ENCODE results near the gene GABARAPL1. TPM values are rescaled to one million over a fixed set of nuclear protein-coding genes. Genes with fewer than 3 reads are reported as not detected.
A peak's percentile ranks its signal among the peaks of the same experiment; 100 is the strongest.

GABARAPL1 gene
- total and polyA plus RNA-seq, 7 donors = 36.1 to 268 (median 198) TPM

DNA sequence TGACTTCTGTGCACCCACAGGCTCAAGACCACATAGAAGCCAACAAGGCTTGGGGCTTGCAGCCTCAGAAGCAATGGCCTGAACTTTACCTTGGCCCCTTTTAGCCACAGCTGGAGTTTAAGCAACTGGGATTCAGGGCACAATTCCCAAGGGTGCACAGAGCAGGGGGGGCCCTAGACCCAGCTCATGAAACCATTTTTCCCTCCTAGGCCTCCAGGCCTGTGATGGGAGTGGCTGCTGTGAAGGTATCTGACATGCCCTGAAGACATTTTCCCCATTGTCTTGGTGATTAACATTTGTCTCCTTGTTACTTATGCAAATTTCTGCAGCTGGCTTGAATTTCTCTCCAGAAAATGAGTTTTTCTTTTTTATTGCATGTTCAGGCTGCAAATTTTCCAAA is 21.9 kb downstream of the GABARAPL1 start:
- DNase-seq (no peak), ATAC-seq (no peak)
- no peak overlapping the region for H3K4me3 ChIP-seq
- H3K9me3 ChIP-seq = no peaks in the 10 kb centered on the region
- no peaks in the 10 kb centered on the region for H3K27me3 ChIP-seq (ENCODE audit: insufficient read depth in 3 of 3, low read length in 2 of 3)
- H3K27ac ChIP-seq = no peak overlapping the region
- intact Hi-C loops (cut with DNase I) = loop anchor here in 1 of 2 donors (2.0 to 10.0 kb wide), 2 partner anchors 328 to 440 kb away; partner anchors contain the start of gene STYK1
- H3K36me3 ChIP-seq (ENCODE audit: insufficient read depth in 1 of 2, low read depth in 1 of 2) = no peaks in the 10 kb centered on the region
- H3K4me1 ChIP-seq = no peaks in the 10 kb centered on the region
- TF ChIP-seq, protein P1, sequence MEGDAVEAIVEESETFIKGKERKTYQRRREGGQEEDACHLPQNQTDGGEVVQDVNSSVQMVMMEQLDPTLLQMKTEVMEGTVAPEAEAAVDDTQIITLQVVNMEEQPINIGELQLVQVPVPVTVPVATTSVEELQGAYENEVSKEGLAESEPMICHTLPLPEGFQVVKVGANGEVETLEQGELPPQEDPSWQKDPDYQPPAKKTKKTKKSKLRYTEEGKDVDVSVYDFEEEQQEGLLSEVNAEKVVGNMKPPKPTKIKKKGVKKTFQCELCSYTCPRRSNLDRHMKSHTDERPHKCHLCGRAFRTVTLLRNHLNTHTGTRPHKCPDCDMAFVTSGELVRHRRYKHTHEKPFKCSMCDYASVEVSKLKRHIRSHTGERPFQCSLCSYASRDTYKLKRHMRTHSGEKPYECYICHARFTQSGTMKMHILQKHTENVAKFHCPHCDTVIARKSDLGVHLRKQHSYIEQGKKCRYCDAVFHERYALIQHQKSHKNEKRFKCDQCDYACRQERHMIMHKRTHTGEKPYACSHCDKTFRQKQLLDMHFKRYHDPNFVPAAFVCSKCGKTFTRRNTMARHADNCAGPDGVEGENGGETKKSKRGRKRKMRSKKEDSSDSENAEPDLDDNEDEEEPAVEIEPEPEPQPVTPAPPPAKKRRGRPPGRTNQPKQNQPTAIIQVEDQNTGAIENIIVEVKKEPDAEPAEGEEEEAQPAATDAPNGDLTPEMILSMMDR (IDR thresholded peaks at IDR 0.05) = no peak

DNA sequence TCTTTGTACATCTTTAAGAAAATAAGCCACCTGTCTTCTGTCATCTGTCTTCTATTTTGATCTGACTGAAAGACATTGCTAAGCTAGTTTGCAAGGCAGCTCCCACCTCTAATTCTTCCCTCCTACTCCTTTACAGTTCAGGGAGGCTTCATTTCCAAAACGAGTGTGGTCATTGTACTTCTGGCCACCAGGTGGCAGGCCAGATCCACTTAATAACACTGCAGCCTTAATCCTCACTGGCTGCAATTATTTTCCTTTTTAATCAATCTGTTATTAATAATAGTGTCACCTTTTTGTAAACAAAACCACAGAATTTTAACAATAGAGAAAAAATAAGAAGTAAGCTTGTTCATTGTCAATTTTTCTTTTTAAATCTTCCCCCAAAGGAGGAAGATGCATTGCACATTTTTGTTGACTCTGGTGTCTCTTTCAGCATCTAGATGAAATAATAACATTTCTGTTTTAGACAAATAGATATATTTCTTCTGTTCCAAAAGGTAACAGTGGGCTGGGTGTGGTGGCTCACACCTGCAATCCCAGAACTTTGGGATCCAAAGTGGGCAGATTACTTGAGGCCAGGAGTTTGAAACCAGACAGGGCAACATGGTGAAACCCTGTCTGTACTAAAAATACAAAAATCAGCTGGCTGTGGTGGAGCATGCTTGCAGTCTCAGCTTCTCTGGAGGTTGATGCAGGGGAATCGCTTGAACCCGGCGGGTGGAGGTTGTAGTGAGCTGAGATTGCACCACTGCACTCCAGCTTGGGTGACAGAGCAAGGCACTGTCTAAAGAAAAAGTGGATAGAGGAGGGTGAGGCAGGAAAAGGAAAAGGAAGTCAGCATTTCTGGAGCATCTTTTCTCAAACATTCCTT is 23.3 kb downstream of the GABARAPL1 start:
- ATAC-seq = peak; percentile 76 to 89 (median 79)
- Histone ChIP-seq H3K4me1 (no peaks in the 10 kb centered on the region), H3K36me3 (ENCODE audit: insufficient read depth in 1 of 2, low read depth in 1 of 2) (no peaks in the 10 kb centered on the region), H3K27me3 (ENCODE audit: insufficient read depth in 3 of 3, low read length in 2 of 3) (no peaks in the 10 kb centered on the region), H3K9me3 (no peaks in the 10 kb centered on the region), H3K4me3 (no peak overlapping the region), H3K27ac (no peak overlapping the region)
- WGBS, 3 donors = 50 to 52% (median 51%) methylated on average over 4 of the region's 4 CpGs
- DNase-seq = no peak
- intact Hi-C loops (cut with DNase I) = loop anchor here in 1 of 2 donors (2.0 to 10.0 kb wide), 2 partner anchors 327 to 439 kb away; partner anchors contain the start of gene STYK1
- TF ChIP-seq, protein P1 (IDR thresholded peaks at IDR 0.05) = peak; percentile 92

DNA sequence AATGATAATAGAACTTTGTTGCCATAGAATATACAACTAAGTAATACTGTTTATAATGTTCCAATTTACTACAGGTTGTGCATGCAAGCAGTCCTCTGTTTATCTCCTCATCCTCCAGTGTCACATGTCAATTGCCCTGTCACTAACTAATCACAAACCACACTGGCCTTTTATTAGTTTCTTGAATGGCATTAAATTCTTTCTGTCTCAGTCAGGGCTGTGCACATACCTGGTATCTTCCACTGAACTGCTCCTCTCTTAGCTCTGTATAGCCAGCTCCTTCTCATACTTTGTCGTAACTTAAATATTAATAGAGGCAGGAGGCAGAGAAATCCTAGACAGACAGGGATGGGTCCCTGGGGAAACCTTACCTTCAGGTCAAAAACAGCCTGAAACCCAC is 24.0 kb downstream of the GABARAPL1 start:
- Histone ChIP-seq H3K27me3 (ENCODE audit: insufficient read depth in 3 of 3, low read length in 2 of 3) (no peaks in the 10 kb centered on the region), H3K4me3 (no peak overlapping the region), H3K9me3 (no peaks in the 10 kb centered on the region), H3K36me3 (ENCODE audit: insufficient read depth in 1 of 2, low read depth in 1 of 2) (no peaks in the 10 kb centered on the region), H3K27ac (no peak overlapping the region), H3K4me1 (no peaks in the 10 kb centered on the region)
- intact Hi-C loops (cut with DNase I) = loop anchor here in 1 of 2 donors (10.0 kb wide), 1 partner anchor 438 kb away; the partner anchor contains the start of gene STYK1
- ATAC-seq = no peak
- DNase-seq = no peak
- WGBS, 3 donors = 96 to 100% (median 98%) methylated on average over 1 of the region's 1 CpG
- TF ChIP-seq, protein P1 (IDR thresholded peaks at IDR 0.05) = no peak

DNA sequence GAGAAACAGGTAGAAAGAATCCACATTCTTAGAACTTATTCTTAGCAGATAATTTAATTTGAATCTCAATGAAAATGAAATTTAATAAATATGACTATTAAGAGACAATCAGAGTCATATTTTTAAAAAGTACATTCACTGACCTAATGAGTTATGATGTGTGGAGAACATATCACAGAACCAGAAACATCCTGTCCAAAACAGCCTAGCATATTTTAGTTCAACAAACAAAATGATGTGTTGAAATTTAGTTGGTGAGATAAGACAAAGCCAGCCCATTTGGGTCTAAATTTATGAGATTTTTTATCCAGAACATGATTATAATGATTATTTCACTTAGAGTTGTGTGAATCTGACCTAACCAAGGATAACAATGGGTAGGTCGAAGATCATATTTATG is 25.8 kb downstream of the GABARAPL1 start:
- no peaks in the 10 kb centered on the region for H3K4me1 ChIP-seq
- TF ChIP-seq, protein P1 (IDR thresholded peaks at IDR 0.05) = no peak
- no peak overlapping the region for H3K4me3 ChIP-seq
- no peak for ATAC-seq
- no peak for DNase-seq
- H3K9me3 ChIP-seq = no peaks in the 10 kb centered on the region
- H3K27ac ChIP-seq = no peak overlapping the region
- no peaks in the 10 kb centered on the region for H3K36me3 ChIP-seq (ENCODE audit: insufficient read depth in 1 of 2, low read depth in 1 of 2)
- H3K27me3 ChIP-seq (ENCODE audit: insufficient read depth in 3 of 3, low read length in 2 of 3) = no peaks in the 10 kb centered on the region
- WGBS, 3 donors = 89 to 91% (median 89%) methylated on average over 1 of the region's 1 CpG
- intact Hi-C loops (cut with DNase I) = loop anchor here in 1 of 2 donors (10.0 kb wide), 1 partner anchor 436 kb away; the partner anchor contains the start of gene STYK1
